ENCODE measurements around the gene PPA1.

DNA sequence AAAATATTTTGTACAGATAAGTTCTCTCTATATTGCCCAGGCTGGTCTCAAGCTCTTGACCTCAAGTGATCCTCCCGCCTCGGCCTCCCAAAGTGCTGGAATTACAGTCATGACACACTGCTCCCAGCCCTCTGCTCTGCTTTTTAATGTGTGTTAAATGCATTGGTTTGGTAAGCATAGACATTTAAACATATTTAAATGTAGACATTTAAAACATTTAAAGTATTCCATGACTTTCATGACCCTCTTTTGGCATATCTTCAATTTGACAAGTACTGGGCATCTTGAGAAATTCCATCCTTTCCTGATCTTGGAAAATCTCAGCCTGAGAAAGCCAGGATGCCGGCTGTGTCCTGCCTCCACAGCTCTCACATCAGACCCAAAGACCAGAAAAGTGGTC lies 57.7 kb downstream of the PPA1 start:
- TF ChIP-seq CTCF (IDR thresholded peaks at IDR 0.05) (no peak), POLR2A (IDR thresholded peaks at IDR 0.05) (no peak)

All from sigmoid colon (tissue), 3 donors.